HL-60/S4 treated with retinoic acid at 250 ng/mL for 4 days and 3 days (cell line): ENCODE data around the gene REXO4.

Experiments used
- in situ Hi-C: fragments of 300-500 bp; cut with MboI; formaldehyde crosslinking; loops from 2 replicates; pipeline ENCODE4 v1.7.0; 2022; ENCODE audit warnings: low sequenced_read_pairs

Gene REXO4, protein sequence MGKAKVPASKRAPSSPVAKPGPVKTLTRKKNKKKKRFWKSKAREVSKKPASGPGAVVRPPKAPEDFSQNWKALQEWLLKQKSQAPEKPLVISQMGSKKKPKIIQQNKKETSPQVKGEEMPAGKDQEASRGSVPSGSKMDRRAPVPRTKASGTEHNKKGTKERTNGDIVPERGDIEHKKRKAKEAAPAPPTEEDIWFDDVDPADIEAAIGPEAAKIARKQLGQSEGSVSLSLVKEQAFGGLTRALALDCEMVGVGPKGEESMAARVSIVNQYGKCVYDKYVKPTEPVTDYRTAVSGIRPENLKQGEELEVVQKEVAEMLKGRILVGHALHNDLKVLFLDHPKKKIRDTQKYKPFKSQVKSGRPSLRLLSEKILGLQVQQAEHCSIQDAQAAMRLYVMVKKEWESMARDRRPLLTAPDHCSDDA

GRCh38 chr9:133417541-133418461, at the start of gene REXO4:
Gene REXO4, minus strand, starts transcription at chr9:133418010. Its CDS starts 166 bp downstream, at chr9:133417844.
- in situ Hi-C loops, result no loop called here

DNA sequence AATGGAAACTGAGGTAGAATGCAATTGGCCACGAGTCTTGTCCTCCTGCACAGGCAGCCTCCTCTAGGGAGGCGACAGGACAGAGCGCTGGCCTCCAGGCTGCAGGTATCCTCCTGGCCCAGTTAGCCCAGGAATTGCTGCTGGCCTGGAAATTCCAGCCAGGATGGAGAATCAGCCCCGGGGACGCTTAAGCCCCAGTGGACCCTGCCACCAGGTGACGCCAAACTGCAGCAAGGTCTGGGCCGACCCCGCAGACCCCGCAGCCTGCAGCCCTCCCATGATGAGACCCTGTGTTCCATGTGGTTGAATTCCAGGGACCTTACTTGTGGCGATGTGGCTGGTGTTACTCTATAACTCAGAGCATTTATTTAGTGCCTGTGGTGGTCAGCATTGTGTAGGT, 49.3 kb upstream of the REXO4 start:
- in situ Hi-C loops, result no loop called here

DNA sequence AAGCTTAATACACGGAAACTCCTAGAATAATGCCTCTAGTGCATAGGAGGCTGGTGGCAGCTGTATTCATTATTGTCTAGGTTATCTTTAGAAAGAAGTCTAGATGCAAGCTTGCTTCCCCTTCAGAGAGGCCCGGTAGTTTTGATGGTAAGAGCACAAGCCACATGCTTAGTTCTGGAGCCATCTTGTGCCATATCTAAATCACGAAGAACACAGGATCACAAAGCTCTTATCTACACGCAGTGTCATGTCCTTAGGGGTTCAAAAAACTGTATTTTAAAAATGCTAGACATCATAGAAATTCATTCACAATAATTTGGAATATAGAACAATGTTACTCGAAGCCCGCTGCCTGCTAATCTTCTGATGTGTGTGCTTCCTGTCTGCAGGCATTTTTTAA, 48.2 kb upstream of the REXO4 start:
- in situ Hi-C loops, result no loop called here

- in situ Hi-C loops, result no loop called here
Measured at GRCh38 chr9:133464638-133465037, 46.8 kb upstream of the REXO4 start.

- in situ Hi-C loops, result no loop called here
Measured at GRCh38 chr9:133463864-133464615, 46.2 kb upstream of the REXO4 start.

DNA sequence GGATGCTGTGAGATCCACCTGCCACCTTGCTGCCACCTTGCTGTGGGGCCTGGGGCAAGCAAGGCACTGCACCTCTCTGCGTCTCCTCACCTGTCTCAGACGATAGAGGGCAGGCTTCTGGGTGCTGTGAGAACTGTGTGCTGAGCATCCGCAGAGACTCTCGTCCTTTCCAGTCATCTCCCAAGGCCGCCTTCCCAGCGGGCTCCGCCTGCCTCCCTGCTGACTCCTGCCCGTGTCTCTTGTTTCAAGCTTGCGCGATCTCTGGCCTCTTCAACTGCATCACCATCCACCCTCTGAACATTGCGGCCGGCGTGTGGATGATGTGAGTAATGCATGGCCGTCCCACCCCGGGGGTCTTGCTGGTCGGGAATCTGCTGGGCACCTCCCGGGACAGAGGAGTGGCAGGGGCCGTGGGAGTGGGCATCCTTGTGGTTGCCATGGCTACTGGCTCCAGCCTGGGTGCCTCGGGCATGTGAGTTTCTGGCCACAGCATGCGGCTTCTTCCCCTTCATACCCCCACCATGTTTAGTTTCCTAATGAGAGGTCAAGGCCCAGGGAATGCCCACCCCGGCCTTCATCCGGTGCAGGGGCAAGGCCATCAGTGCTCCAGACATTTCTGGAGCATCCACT, 45.5 kb upstream of the REXO4 start:
- in situ Hi-C loops, result no loop called here

DNA sequence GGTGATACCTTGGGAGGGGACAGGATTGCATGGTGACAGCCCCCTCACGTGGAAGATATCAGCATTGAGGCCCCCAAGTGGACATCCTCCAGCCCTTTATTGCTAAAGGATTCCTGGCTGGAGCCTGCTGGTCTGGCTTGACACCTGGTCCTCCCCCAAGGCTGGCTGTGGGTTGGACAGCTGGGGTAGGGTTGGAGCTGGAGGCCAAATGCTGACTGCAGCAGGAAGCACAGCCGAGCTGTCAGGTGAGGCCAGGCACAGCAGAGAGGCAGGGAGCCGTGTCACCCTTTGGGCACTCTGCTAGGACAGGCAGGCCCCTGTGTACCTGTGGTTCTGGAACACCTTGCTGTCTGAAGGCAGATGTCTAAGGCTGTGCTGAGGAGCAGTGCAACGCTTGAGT, 44.2 kb upstream of the REXO4 start:
- in situ Hi-C loops, result no loop called here

GRCh38 chr9:133460405-133461175, 42.8 kb upstream of the REXO4 start:
- in situ Hi-C loops, result no loop called here

DNA sequence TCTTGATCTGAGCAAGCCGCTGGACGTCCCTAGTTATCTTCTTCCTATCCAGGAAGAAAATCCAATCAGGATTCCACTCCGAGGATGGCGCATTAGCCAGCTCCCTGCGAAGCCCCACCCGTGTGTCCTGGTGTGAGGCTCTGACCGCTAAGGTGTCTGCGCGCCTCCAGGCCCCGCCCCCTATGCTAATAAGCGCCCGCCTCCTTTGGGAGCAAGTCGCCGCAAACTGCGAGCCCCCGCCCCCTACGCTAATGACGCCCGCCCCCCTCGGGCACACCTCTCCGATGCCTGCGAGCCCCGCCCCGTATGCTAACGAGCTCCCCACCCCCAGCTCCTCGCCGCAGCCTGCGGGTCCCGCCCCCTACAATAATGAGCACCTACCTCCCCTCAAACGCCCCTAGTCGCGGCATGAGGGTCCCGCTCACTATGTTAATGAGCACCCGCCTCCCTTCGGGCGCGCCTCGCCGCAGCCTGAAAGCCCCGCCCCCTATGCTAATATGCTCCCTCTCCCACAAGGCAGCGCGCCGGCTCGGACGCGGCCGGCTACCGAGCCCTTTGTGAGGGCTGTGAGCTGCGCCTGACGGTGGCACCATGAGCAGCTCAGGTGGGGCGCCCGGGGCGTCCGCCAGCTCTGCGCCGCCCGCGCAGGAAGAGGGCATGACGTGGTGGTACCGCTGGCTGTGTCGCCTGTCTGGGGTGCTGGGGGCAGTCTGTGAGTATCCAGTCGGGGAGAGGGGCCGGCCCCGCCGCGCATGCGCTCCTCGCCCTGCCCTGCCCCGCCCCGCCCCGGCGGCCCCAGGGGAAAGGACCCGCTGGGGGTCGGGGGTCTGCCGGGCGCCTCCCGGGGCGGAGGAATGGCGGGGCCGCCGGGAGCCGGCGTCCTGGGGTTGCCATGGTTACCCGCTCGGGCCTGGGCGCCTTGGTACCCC, 41.9 kb upstream of the REXO4 start, which contains the start of gene CACFD1:
CACFD1 (plus strand) TSS at position 503 of the 929 bp plus-strand sequence; CDS start at position 592, 89 bp downstream.
- in situ Hi-C loops, result no loop called here

DNA sequence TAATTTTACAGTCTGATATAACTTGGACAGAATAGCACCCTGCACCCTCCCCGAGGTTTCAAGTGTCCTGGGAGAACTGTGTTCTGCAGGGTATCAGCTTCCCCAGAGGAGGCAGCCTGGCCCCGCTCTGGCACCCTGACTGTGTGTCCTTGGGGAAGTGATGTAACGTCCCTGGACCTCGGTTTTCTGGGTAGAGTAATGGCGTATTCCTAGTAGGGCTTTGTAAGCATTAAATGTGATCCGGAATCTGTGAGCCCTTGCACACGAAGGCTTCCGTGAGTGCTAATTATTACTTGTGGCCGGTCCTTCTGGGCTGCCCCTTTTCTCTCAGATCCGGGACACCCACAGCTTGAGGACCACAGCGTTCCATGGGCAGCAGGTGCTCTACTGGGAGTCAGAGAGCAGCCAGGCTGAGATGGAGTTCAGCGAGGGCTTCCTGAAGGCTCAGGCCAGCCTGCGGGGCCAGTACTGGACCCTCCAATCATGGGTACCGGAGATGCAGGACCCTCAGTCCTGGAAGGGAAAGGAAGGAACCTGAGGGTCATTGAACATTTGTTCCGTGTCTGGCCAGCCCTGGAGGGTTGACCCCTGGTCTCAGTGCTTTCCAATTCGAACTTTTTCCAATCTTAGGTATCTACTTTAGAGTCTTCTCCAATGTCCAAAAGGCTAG, 41.0 kb upstream of the REXO4 start:
- in situ Hi-C loops, result no loop called here

DNA sequence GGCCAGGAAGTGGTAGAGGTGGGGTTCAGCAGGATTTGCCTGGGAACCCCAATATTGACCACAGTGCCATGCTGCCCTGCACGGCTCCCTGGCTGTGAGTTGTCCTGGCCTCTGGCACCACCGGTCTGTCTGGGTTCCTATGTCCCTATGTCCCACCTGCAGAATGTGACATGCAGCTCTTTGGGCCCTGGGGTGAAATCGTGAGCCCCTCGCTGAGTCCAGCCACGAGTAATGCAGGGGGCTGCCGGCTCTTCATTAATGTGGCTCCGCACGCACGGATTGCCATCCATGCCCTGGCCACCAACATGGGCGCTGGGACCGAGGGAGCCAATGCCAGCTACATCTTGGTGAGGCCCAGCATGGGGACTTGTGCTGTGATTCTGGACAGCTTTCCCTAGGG, 39.9 kb upstream of the REXO4 start:
- in situ Hi-C loops, result no loop called here

GRCh38 chr9:133457233-133457632, 39.4 kb upstream of the REXO4 start:
- in situ Hi-C loops, result no loop called here

DNA sequence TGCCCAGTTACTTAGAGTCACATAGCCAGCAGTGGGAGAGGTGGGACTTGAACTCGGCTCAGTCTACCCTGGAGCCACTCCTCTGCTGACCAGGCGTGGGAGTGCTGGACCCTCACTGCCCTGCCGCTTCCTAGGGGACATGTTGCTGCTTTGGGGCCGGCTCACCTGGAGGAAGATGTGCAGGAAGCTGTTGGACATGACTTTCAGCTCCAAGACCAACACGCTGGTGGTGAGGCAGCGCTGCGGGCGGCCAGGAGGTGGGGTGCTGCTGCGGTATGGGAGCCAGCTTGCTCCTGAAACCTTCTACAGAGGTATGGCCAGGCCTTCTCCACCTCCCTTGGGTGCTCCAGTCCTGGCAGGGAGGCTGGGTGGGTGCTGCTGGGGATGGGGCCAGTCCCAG, 38.6 kb upstream of the REXO4 start:
- in situ Hi-C loops, result no loop called here

GRCh38 chr9:133455936-133456335, 38.1 kb upstream of the REXO4 start:
- in situ Hi-C loops, result no loop called here

- in situ Hi-C loops, result no loop called here
Measured at GRCh38 chr9:133454943-133455673, 37.3 kb upstream of the REXO4 start.

- in situ Hi-C loops, result no loop called here
Measured at GRCh38 chr9:133454325-133454724, 36.5 kb upstream of the REXO4 start.

DNA sequence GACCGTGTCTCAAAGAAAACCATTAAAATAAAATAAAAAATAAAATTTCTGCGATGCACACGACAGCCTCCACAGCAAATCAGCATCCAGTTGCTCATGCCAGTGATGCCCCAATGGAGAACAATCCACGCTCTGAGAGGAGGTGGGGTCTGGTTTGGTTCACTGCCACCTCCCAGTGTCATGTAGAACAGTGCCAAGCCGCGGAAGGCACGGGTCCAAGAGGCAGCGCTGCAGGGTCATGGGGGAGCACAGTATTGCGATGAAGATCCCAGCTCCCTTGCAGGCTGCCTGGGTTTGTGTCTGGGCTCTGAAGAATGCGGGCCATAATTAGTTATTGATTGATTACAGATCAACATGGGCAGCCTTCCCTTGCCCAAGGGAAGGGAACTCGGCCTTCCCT, 35.8 kb upstream of the REXO4 start:
- in situ Hi-C loops, result no loop called here

- in situ Hi-C loops, result no loop called here
Measured at GRCh38 chr9:133452562-133452961, 34.8 kb upstream of the REXO4 start.
